DOHH2 (cell line): ENCODE measurements around the gene BDKRB2.

Source experiments
- CTCF ChIP-seq: fragments of 200-600 bp; sonication (generic); IDR thresholded peaks from one replicate; pipeline ENCODE4 v1.5.1; 2014; ENCODE audit warnings: antibody characterized with exemption, mild to moderate bottlenecking, low read depth, low read length; ENCODE audit not compliant: poor library complexity, severe bottlenecking
- EZH2phosphoT487 ChIP-seq: fragments of 200-600 bp; sonication (generic); IDR thresholded peaks from 2 replicates; pipeline ENCODE4 v1.6.1; 2017; ENCODE audit warnings: borderline replicate concordance, mild to moderate bottlenecking, antibody characterized with exemption, low read length, moderate library complexity, mixed read lengths

DNA sequence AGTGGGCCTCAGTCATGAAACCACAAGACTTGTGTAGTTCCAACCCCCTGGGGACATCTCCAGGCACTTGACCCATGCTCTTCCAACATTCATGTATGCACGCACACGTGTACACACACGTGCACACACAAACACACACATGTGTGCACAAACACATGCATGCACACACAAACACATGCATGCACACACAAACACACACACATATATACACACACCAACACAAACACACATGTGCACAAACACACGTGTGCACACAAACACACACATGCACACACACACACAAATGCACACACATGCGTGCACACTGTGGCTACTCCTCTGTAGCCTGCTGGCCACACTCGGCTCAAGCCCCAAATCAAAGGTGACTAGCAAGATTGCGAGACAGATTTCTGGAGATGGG, 22.8 kb downstream of the BDKRB2 start:
- TF ChIP-seq CTCF, result no peak
- TF ChIP-seq EZH2phosphoT487, result no peak
